ENCODE results near the gene INSRR. TPM values are rescaled to one million over a fixed set of nuclear protein-coding genes. Genes with fewer than 3 reads are reported as not detected.

Gene INSRR
- total RNA-seq, 1 donor from 2014 or later, result 0.07 TPM

DNA sequence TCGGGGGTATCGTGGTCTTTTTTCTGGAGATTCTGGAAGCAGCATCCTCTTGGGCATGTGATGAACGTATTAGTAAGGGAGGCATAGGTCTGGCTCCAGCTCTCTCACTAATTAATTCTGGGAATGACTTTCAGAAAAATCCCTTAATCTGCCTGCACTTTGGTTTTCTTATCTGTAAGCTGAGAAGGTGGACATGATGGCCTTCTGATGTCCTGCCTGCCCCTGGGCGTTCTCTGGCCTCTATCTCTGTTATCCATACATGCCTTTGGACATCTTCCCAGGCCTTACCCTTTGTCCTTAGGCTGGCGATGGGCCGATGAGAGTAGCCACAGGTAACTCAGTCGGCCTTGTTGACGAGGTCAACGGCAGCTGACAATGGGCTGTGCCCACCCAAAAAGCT, 10.5 kb upstream of the INSRR start:
- H3K27me3 Mint-ChIP-seq (ENCODE audit: low read depth), result peaks cover 10% of the 10 kb centered on the region
- no peak overlapping the region for H3K27ac Mint-ChIP-seq (ENCODE audit: unreplicated experiment)
- no peak for DNase-seq (ENCODE audit: low read depth, low spot score)
- H3K4me3 Mint-ChIP-seq, result no peak overlapping the region
- no peaks in the 10 kb centered on the region for H3K9me3 Mint-ChIP-seq
- H3K36me3 Mint-ChIP-seq (ENCODE audit: low read depth), result no peaks in the 10 kb centered on the region
- no peak for TF ChIP-seq CTCF (conservative IDR thresholded peaks at IDR 0.05)
- peaks cover 16% of the 10 kb centered on the region for H3K4me1 Mint-ChIP-seq

DNA sequence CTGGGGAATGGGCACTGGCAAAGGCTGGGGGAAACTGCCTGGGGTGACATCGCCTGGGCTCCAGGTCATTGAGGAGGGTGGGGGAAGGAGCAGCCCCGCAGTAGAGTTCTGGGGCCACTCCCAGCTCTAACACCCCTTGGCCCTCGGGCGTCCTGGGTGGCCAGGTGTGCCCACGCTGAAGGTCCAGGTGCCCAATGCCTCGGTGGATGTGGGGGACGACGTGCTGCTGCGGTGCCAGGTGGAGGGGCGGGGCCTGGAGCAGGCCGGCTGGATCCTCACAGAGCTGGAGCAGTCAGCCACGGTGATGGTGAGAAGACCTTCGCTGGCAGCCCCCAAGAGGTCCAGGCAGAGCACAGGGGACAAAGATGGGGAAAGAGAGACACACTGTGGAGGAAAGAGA, 9.4 kb upstream of the INSRR start:
- H3K4me3 Mint-ChIP-seq, result no peak overlapping the region
- peaks cover 26% of the 10 kb centered on the region for H3K4me1 Mint-ChIP-seq
- no peaks in the 10 kb centered on the region for H3K36me3 Mint-ChIP-seq (ENCODE audit: low read depth)
- H3K27me3 Mint-ChIP-seq (ENCODE audit: low read depth), result peaks cover 21% of the 10 kb centered on the region
- DNase-seq (ENCODE audit: low read depth, low spot score), result no peak
- no peak for TF ChIP-seq CTCF (conservative IDR thresholded peaks at IDR 0.05)
- H3K9me3 Mint-ChIP-seq, result no peaks in the 10 kb centered on the region
- no peak overlapping the region for H3K27ac Mint-ChIP-seq (ENCODE audit: unreplicated experiment)

DNA sequence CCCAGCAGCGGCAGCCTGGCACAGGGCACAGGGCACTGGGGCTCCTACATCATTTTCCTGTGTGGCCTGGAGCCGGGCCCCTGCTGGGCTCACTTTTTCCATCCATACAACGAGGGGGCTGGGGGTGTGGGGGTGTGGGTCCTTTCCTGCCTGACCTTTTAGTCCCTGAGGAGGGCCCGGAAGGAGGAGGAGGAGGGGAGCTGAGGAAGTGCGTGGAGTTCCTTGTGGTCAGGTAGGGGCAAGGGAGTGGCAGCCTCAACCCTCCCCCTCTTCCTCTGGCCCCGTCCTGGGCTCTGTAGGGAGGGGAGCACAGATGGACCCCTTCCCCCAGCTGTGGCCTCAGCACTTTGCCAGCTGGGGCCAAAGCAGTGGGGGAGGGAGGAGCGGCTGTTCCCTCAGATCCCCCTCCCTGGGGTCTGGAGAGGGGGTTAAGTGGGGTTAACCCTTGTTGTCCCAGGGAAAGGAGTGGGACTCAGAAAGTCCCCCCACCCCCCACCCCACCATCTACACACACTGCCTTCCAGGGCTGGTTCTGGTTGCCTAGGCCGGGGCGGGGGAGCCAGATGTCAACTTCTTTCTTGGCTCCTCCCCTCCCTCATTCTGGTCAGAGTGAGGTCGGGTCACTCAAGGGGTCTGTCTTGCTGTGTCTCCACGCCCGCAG, 7.5 kb upstream of the INSRR start:
- no peak for DNase-seq (ENCODE audit: low read depth, low spot score)
- TF ChIP-seq CTCF (conservative IDR thresholded peaks at IDR 0.05), result no peak
- Mint-ChIP-seq H3K27me3 (ENCODE audit: low read depth) (peaks cover 41% of the 10 kb centered on the region), H3K36me3 (ENCODE audit: low read depth) (no peaks in the 10 kb centered on the region), H3K9me3 (no peaks in the 10 kb centered on the region), H3K27ac (ENCODE audit: unreplicated experiment) (no peak overlapping the region), H3K4me3 (no peak overlapping the region), H3K4me1 (peaks cover 30% of the 10 kb centered on the region)

- H3K4me3 Mint-ChIP-seq, result no peak overlapping the region
- peaks cover 44% of the 10 kb centered on the region for H3K27me3 Mint-ChIP-seq (ENCODE audit: low read depth)
- H3K27ac Mint-ChIP-seq (ENCODE audit: unreplicated experiment), result no peak overlapping the region
- H3K36me3 Mint-ChIP-seq (ENCODE audit: low read depth), result no peaks in the 10 kb centered on the region
- no peak for DNase-seq (ENCODE audit: low read depth, low spot score)
- TF ChIP-seq CTCF (conservative IDR thresholded peaks at IDR 0.05), result no peak
- peaks cover 30% of the 10 kb centered on the region for H3K4me1 Mint-ChIP-seq
- no peaks in the 10 kb centered on the region for H3K9me3 Mint-ChIP-seq
These were observed 6.9 kb upstream of the INSRR start for GRCh38 chr1:156865865-156866248.

- Mint-ChIP-seq H3K4me1 (peaks cover 33% of the 10 kb centered on the region), H3K4me3 (no peak overlapping the region), H3K27ac (ENCODE audit: unreplicated experiment) (no peak overlapping the region), H3K36me3 (ENCODE audit: low read depth) (no peaks in the 10 kb centered on the region), H3K9me3 (no peaks in the 10 kb centered on the region), H3K27me3 (ENCODE audit: low read depth) (peaks cover 48% of the 10 kb centered on the region)
- TF ChIP-seq CTCF (conservative IDR thresholded peaks at IDR 0.05), result no peak
- DNase-seq (ENCODE audit: low read depth, low spot score), result no peak
These were observed 6.3 kb upstream of the INSRR start for GRCh38 chr1:156865258-156865657.

Measured in neural crest cell (in vitro differentiated cells).